Measurements from ENCODE around the gene EIF3D. TPM values are rescaled to one million over a fixed set of nuclear protein-coding genes. Genes with fewer than 3 reads are reported as not detected.
A peak's percentile ranks its signal among the peaks of the same experiment; 100 is the strongest.

The EIF3D gene
- total and polyA plus RNA-seq, 5 donors from 2014 or later = 147 to 269 (median 192) TPM

GRCh38 chr22:36478966-36479365 lies 50.0 kb downstream of the EIF3D start:
- H3K4me1 ChIP-seq (ENCODE audit: control insufficient read depth, insufficient read depth, low read length, poor library complexity, severe bottlenecking) = peaks cover 17% of the 10 kb centered on the region
- no peak overlapping the region for H3K4me3 Mint-ChIP-seq
- no peaks in the 10 kb centered on the region for H3K9me3 ChIP-seq (ENCODE audit: control insufficient read depth in 2 of 2, low read length in 2 of 2)
- ATAC-seq (ENCODE audit: low read depth in 2 of 2) = no peak
- peak overlapping the region in 1 of 3 donors; percentile 49 for H3K27ac Mint-ChIP-seq
- peaks cover 32% of the 10 kb centered on the region for H3K36me3 ChIP-seq (ENCODE audit: control insufficient read depth, insufficient read depth, low read length)
- peaks cover 4 to 24% (median 18%) of the 10 kb centered on the region in 4 donors for H3K4me1 Mint-ChIP-seq
- no peak for DNase-seq
- H3K27ac ChIP-seq (ENCODE audit: insufficient read depth, low read length, poor library complexity, severe bottlenecking) = no peak overlapping the region
- H3K4me3 ChIP-seq (ENCODE audit: low read depth, low read length) = no peak overlapping the region
- H3K36me3 Mint-ChIP-seq = peaks cover 15% of the 10 kb centered on the region
- H3K9me3 Mint-ChIP-seq = peaks cover 0 to 2% (median 0%) of the 10 kb centered on the region in 7 donors
- no peaks in the 10 kb centered on the region for H3K27me3 ChIP-seq (ENCODE audit: control insufficient read depth, insufficient read depth, low read length)
- H3K27me3 Mint-ChIP-seq = peaks cover 12% of the 10 kb centered on the region

GRCh38 chr22:36475341-36475740 lies 53.6 kb downstream of the EIF3D start:
- H3K27ac ChIP-seq (ENCODE audit: insufficient read depth, low read length, poor library complexity, severe bottlenecking) = no peak overlapping the region
- H3K4me1 ChIP-seq (ENCODE audit: control insufficient read depth, insufficient read depth, low read length, poor library complexity, severe bottlenecking) = peaks cover 5% of the 10 kb centered on the region
- H3K4me3 ChIP-seq (ENCODE audit: low read depth, low read length) = no peak overlapping the region
- no peak overlapping the region for H3K4me3 Mint-ChIP-seq
- no peaks in the 10 kb centered on the region for H3K27me3 Mint-ChIP-seq
- no peaks in the 10 kb centered on the region for H3K9me3 ChIP-seq (ENCODE audit: control insufficient read depth in 2 of 2, low read length in 2 of 2)
- no peak for ATAC-seq (ENCODE audit: low read depth in 2 of 2)
- H3K4me1 Mint-ChIP-seq = peaks cover 2 to 9% (median 6%) of the 10 kb centered on the region in 4 donors
- no peaks in the 10 kb centered on the region for H3K27me3 ChIP-seq (ENCODE audit: control insufficient read depth, insufficient read depth, low read length)
- no peak for DNase-seq
- peaks cover 24% of the 10 kb centered on the region for H3K36me3 Mint-ChIP-seq
- no peaks in the 10 kb centered on the region for H3K9me3 Mint-ChIP-seq
- peak overlapping the region in 1 of 3 donors; percentile 18 for H3K27ac Mint-ChIP-seq
- H3K36me3 ChIP-seq (ENCODE audit: control insufficient read depth, insufficient read depth, low read length) = peaks cover 45% of the 10 kb centered on the region

- Histone ChIP-seq H3K4me1 (ENCODE audit: control insufficient read depth, insufficient read depth, low read length, poor library complexity, severe bottlenecking) (peaks cover 8% of the 10 kb centered on the region), H3K36me3 (ENCODE audit: control insufficient read depth, insufficient read depth, low read length) (peaks cover 45% of the 10 kb centered on the region), H3K27ac (ENCODE audit: insufficient read depth, low read length, poor library complexity, severe bottlenecking) (no peak overlapping the region), H3K27me3 (ENCODE audit: control insufficient read depth, insufficient read depth, low read length) (no peaks in the 10 kb centered on the region), H3K9me3 (ENCODE audit: control insufficient read depth in 2 of 2, low read length in 2 of 2) (no peaks in the 10 kb centered on the region), H3K4me3 (ENCODE audit: low read depth, low read length) (no peak overlapping the region)
- Mint-ChIP-seq H3K36me3 (peaks cover 24% of the 10 kb centered on the region), H3K4me1 (peaks cover 6 to 15% (median 9%) of the 10 kb centered on the region in 4 donors), H3K27me3 (no peaks in the 10 kb centered on the region), H3K4me3 (no peak overlapping the region), H3K9me3 (no peaks in the 10 kb centered on the region), H3K27ac (peak overlapping the region in 1 of 3 donors; percentile 53)
- ATAC-seq (ENCODE audit: low read depth in 2 of 2) (no peak), DNase-seq (no peak)
Observed at GRCh38 chr22:36472689-36473088, 56.3 kb downstream of the EIF3D start.

- peaks cover 34% of the 10 kb centered on the region for H3K36me3 ChIP-seq (ENCODE audit: control insufficient read depth, insufficient read depth, low read length)
- H3K9me3 ChIP-seq (ENCODE audit: control insufficient read depth in 2 of 2, low read length in 2 of 2) = no peaks in the 10 kb centered on the region
- Mint-ChIP-seq H3K9me3 (no peaks in the 10 kb centered on the region), H3K4me3 (no peak overlapping the region), H3K27ac (no peak overlapping the region), H3K36me3 (peaks cover 18% of the 10 kb centered on the region), H3K27me3 (no peaks in the 10 kb centered on the region), H3K4me1 (peaks cover 4 to 23% (median 8%) of the 10 kb centered on the region in 4 donors)
- no peak overlapping the region for H3K4me3 ChIP-seq (ENCODE audit: low read depth, low read length)
- H3K27me3 ChIP-seq (ENCODE audit: control insufficient read depth, insufficient read depth, low read length) = no peaks in the 10 kb centered on the region
- no peak for DNase-seq
- peaks cover 15% of the 10 kb centered on the region for H3K4me1 ChIP-seq (ENCODE audit: control insufficient read depth, insufficient read depth, low read length, poor library complexity, severe bottlenecking)
- H3K27ac ChIP-seq (ENCODE audit: insufficient read depth, low read length, poor library complexity, severe bottlenecking) = no peak overlapping the region
- ATAC-seq (ENCODE audit: low read depth in 2 of 2) = no peak
Observed at GRCh38 chr22:36471341-36471821, 57.6 kb downstream of the EIF3D start.

- ATAC-seq (ENCODE audit: low read depth in 2 of 2) (no peak), DNase-seq (no peak)
- no peak overlapping the region for H3K4me3 ChIP-seq (ENCODE audit: low read depth, low read length)
- peak overlapping the region in 1 of 3 donors; percentile 79 for H3K27ac Mint-ChIP-seq
- no peaks in the 10 kb centered on the region for H3K9me3 ChIP-seq (ENCODE audit: control insufficient read depth in 2 of 2, low read length in 2 of 2)
- peaks cover 31% of the 10 kb centered on the region for H3K36me3 ChIP-seq (ENCODE audit: control insufficient read depth, insufficient read depth, low read length)
- no peak overlapping the region for H3K27ac ChIP-seq (ENCODE audit: insufficient read depth, low read length, poor library complexity, severe bottlenecking)
- H3K27me3 Mint-ChIP-seq = no peaks in the 10 kb centered on the region
- H3K9me3 Mint-ChIP-seq = no peaks in the 10 kb centered on the region
- H3K4me3 Mint-ChIP-seq = no peak overlapping the region
- peaks cover 17% of the 10 kb centered on the region for H3K36me3 Mint-ChIP-seq
- peaks cover 16% of the 10 kb centered on the region for H3K4me1 ChIP-seq (ENCODE audit: control insufficient read depth, insufficient read depth, low read length, poor library complexity, severe bottlenecking)
- no peaks in the 10 kb centered on the region for H3K27me3 ChIP-seq (ENCODE audit: control insufficient read depth, insufficient read depth, low read length)
- H3K4me1 Mint-ChIP-seq = peaks cover 4 to 26% (median 8%) of the 10 kb centered on the region in 4 donors
Observed at GRCh38 chr22:36470994-36471331, 58.0 kb downstream of the EIF3D start.

- H3K36me3 Mint-ChIP-seq = peaks cover 11% of the 10 kb centered on the region
- H3K27me3 ChIP-seq (ENCODE audit: control insufficient read depth, insufficient read depth, low read length) = no peaks in the 10 kb centered on the region
Observed at GRCh38 chr22:36470162-36470993, 58.6 kb downstream of the EIF3D start.

GRCh38 chr22:36469094-36469710 lies 59.8 kb downstream of the EIF3D start:
- ATAC-seq (ENCODE audit: low read depth in 2 of 2) (no peak), DNase-seq (no peak)
- H3K4me3 Mint-ChIP-seq = no peak overlapping the region
- H3K4me3 ChIP-seq (ENCODE audit: low read depth, low read length) = no peak overlapping the region
- H3K27ac Mint-ChIP-seq = peak overlapping the region in 1 of 3 donors; percentile 67
- no peaks in the 10 kb centered on the region for H3K9me3 Mint-ChIP-seq
- H3K4me1 ChIP-seq (ENCODE audit: control insufficient read depth, insufficient read depth, low read length, poor library complexity, severe bottlenecking) = peaks cover 16% of the 10 kb centered on the region
- H3K27ac ChIP-seq (ENCODE audit: insufficient read depth, low read length, poor library complexity, severe bottlenecking) = no peak overlapping the region
- peaks cover 4 to 24% (median 8%) of the 10 kb centered on the region in 4 donors for H3K4me1 Mint-ChIP-seq
- H3K27me3 ChIP-seq (ENCODE audit: control insufficient read depth, insufficient read depth, low read length) = no peaks in the 10 kb centered on the region
- H3K27me3 Mint-ChIP-seq = no peaks in the 10 kb centered on the region
- no peaks in the 10 kb centered on the region for H3K9me3 ChIP-seq (ENCODE audit: control insufficient read depth in 2 of 2, low read length in 2 of 2)
- H3K36me3 Mint-ChIP-seq = peaks cover 9% of the 10 kb centered on the region
- H3K36me3 ChIP-seq (ENCODE audit: control insufficient read depth, insufficient read depth, low read length) = peaks cover 15% of the 10 kb centered on the region

More at GRCh38 chr22:36470162-36470993, 58.6 kb downstream of the EIF3D start:
- Mint-ChIP-seq H3K4me1 (peaks cover 4 to 26% (median 8%) of the 10 kb centered on the region in 4 donors), H3K9me3 (no peaks in the 10 kb centered on the region), H3K27ac (peak overlapping the region; percentile 52 to 79 (median 67)), H3K4me3 (peak overlapping the region in 1 of 4 donors; percentile 54), H3K27me3 (no peaks in the 10 kb centered on the region)
- Histone ChIP-seq H3K36me3 (ENCODE audit: control insufficient read depth, insufficient read depth, low read length) (peaks cover 25% of the 10 kb centered on the region), H3K4me1 (ENCODE audit: control insufficient read depth, insufficient read depth, low read length, poor library complexity, severe bottlenecking) (peaks cover 16% of the 10 kb centered on the region), H3K27ac (ENCODE audit: insufficient read depth, low read length, poor library complexity, severe bottlenecking) (no peak overlapping the region), H3K4me3 (ENCODE audit: low read depth, low read length) (no peak overlapping the region), H3K9me3 (ENCODE audit: control insufficient read depth in 2 of 2, low read length in 2 of 2) (no peaks in the 10 kb centered on the region)
- DNase-seq = peak; percentile 75 to 90 (median 88)
- peak; percentile 90 to 92 for ATAC-seq (ENCODE audit: low read depth in 2 of 2)
